Thyroid gland (tissue), 4 donors: ENCODE data around the gene NHLRC4. TPM values are rescaled to one million over a fixed set of nuclear protein-coding genes. Genes with fewer than 3 reads are reported as not detected.

ENCODE experiments used
- DNase-seq, 2 donors: peaks; one replicate each; pipeline ENCODE4 v3.0.0-alpha.2; 2019
- H3K27ac ChIP-seq, 3 donors: fragments of 200-600 bp; sonication (generic); 1 replicate in 2 of 3; 2 replicates in 1 of 3; pipeline ENCODE4 v1.5.1; 2016 to 2019; ENCODE audit warnings: mild to moderate bottlenecking in 1 of 3, moderate library complexity in 1 of 3
- H3K27me3 ChIP-seq: fragments of 200-600 bp; sonication (generic); one replicate; pipeline ENCODE4 v1.5.1; 2019
- H3K36me3 ChIP-seq, 2 donors: fragments of 200-600 bp; sonication (generic); one replicate each; pipeline ENCODE4 v1.5.1; 2016 to 2019
- H3K4me1 ChIP-seq, 2 donors: fragments of 200-600 bp; sonication (generic); one replicate each; pipeline ENCODE4 v1.5.1; 2017 to 2019
- H3K4me3 ChIP-seq, 3 donors: fragments of 200-600 bp; sonication (generic); replicated peaks in 1 of 3; 1 replicate in 2 of 3; 2 replicates in 1 of 3; pipeline ENCODE4 v1.5.1; 2016; ENCODE audit warnings: mild to moderate bottlenecking in 1 of 3
- H3K9me3 ChIP-seq: fragments of 200-600 bp; sonication (generic); one replicate; pipeline ENCODE4 v1.5.1; 2017
- CTCF ChIP-seq, 6 experiments: fragments of 200-600 bp in 3 of 6; fragments of 450-650 bp in 3 of 6; sonication (generic) in 3 of 6; IDR thresholded peaks; one replicate each; pipeline ENCODE4 v1.5.1; 2016 to 2019; ENCODE audit warnings: antibody characterized with exemption in 6 of 6, mild to moderate bottlenecking in 2 of 6, inconsistent platforms in 1 of 6, moderate library complexity in 1 of 6
- POLR2A ChIP-seq, 2 donors: fragments of 450-650 bp; IDR thresholded peaks; one replicate each; pipeline ENCODE4 v1.6.1; 2017; ENCODE audit warnings: antibody characterized with exemption in 2 of 2, mild to moderate bottlenecking in 2 of 2, moderate library complexity in 1 of 2
- WGBS, 2 donors: methylation state at CpG; one replicate each; pipeline ENCODE4 v1.1.5; 2017; 5-methylcytosine and 5-hydroxymethylcytosine counted together
- intact Hi-C: fragments of 100-400 bp; cut with DNase I; formaldehyde crosslinking; loops from one replicate; pipeline ENCODE4 v1.15.1; 2023
- total RNA-seq, 4 donors: library from RNA; depleted of rRNA; stranded (reverse); fragments of >200 nt; gene quantifications; one replicate each; pipeline ENCODE4 v1.2.3, GENCODE V29; 2016

NHLRC4 gene
- total RNA-seq, 4 donors from 2014 or later: 0.63 to 0.81 (median 0.67) TPM; not detected in 1

GRCh38 chr16:580141-580945 lies 13.5 kb downstream of the NHLRC4 start:
- Histone ChIP-seq H3K4me1 (peaks cover 0 to 1% of the 10 kb centered on the region in 2 donors), H3K27me3 (no peaks in the 10 kb centered on the region), H3K27ac (no peak overlapping the region), H3K9me3 (no peaks in the 10 kb centered on the region), H3K36me3 (peaks cover 5 to 7% of the 10 kb centered on the region in 2 donors), H3K4me3 (no peak overlapping the region)
- WGBS, 2 donors: 94 to 96% methylated on average over 9 to 11 of the region's 27 CpGs
- DNase-seq: no peak
- intact Hi-C loops: no loop called here
- no peak for TF ChIP-seq POLR2A (IDR thresholded peaks at IDR 0.05)
- TF ChIP-seq CTCF (IDR thresholded peaks at IDR 0.05): no peak

- Histone ChIP-seq H3K9me3 (no peaks in the 10 kb centered on the region), H3K27me3 (no peaks in the 10 kb centered on the region), H3K27ac (no peak overlapping the region), H3K36me3 (peaks cover 0 to 2% of the 10 kb centered on the region in 2 donors), H3K4me3 (no peak overlapping the region), H3K4me1 (peaks cover 0 to 5% of the 10 kb centered on the region in 2 donors)
- TF ChIP-seq POLR2A (IDR thresholded peaks at IDR 0.05): no peak
- no peak for TF ChIP-seq CTCF (IDR thresholded peaks at IDR 0.05)
- intact Hi-C loops: no loop called here
- WGBS, 2 donors: 97 to 98% methylated on average over 9 to 19 of the region's 19 CpGs
- DNase-seq: no peak
Observed at GRCh38 chr16:580946-581498, 14.2 kb downstream of the NHLRC4 start.

- Histone ChIP-seq H3K4me1 (peaks cover 0 to 10% of the 10 kb centered on the region in 2 donors), H3K9me3 (no peaks in the 10 kb centered on the region), H3K27me3 (no peaks in the 10 kb centered on the region), H3K27ac (no peak overlapping the region), H3K36me3 (no peaks in the 10 kb centered on the region), H3K4me3 (no peak overlapping the region)
- TF ChIP-seq POLR2A (IDR thresholded peaks at IDR 0.05): no peak
- TF ChIP-seq CTCF (IDR thresholded peaks at IDR 0.05): no peak
- 93% methylated on average over 11 of the region's 18 CpGs; no CpG with 5 or more reads in 1 of the 2 donors for WGBS, 2 donors
- intact Hi-C loops: no loop called here
- DNase-seq: no peak
Observed at GRCh38 chr16:582218-582613, 15.4 kb downstream of the NHLRC4 start.

- H3K4me1 ChIP-seq: peaks cover 0 to 13% of the 10 kb centered on the region in 2 donors
- no peak overlapping the region for H3K4me3 ChIP-seq
- no peak for TF ChIP-seq CTCF (IDR thresholded peaks at IDR 0.05)
- no peaks in the 10 kb centered on the region for H3K36me3 ChIP-seq
- H3K27me3 ChIP-seq: no peaks in the 10 kb centered on the region
- H3K27ac ChIP-seq: no peak overlapping the region
- WGBS, 2 donors: 88 to 97% methylated on average over 9 to 11 of the region's 21 CpGs
- intact Hi-C loops: no loop called here
- DNase-seq: no peak
- no peaks in the 10 kb centered on the region for H3K9me3 ChIP-seq
Observed at GRCh38 chr16:582614-583331, 16.0 kb downstream of the NHLRC4 start.

- Histone ChIP-seq H3K36me3 (no peaks in the 10 kb centered on the region), H3K4me1 (peaks cover 5 to 20% of the 10 kb centered on the region in 2 donors), H3K9me3 (no peaks in the 10 kb centered on the region), H3K27me3 (no peaks in the 10 kb centered on the region), H3K4me3 (no peak overlapping the region), H3K27ac (no peak overlapping the region)
- WGBS, 2 donors: 73 to 83% methylated on average over 10 to 13 of the region's 16 CpGs
- intact Hi-C loops: no loop called here
- TF ChIP-seq POLR2A (IDR thresholded peaks at IDR 0.05) (no peak), CTCF (IDR thresholded peaks at IDR 0.05) (no peak)
- DNase-seq: no peak
Observed at GRCh38 chr16:583470-583814, 16.6 kb downstream of the NHLRC4 start.
